ENCODE data around the gene PPP6R3.

GRCh38 chr11:68442433-68442832 is 18.1 kb upstream of the PPP6R3 start:
- TF ChIP-seq CTCF (IDR thresholded peaks at IDR 0.05; ENCODE audit: extremely low read depth in 1 of 2, insufficient read depth in 1 of 2, low read depth in 1 of 2, low read length in 2 of 2) (no peak), MAX (IDR thresholded peaks at IDR 0.05; ENCODE audit: insufficient read depth, insufficient read length) (no peak), POLR2A (IDR thresholded peaks at IDR 0.05; ENCODE audit: low read depth, low read length) (no peak)

Data from endothelial cell of umbilical vein (primary cell).